Left lung (tissue), 10 donors: ENCODE data around the gene SNX11. TPM values are rescaled to one million over a fixed set of nuclear protein-coding genes. Genes with fewer than 3 reads are reported as not detected.

Experiments used
- ATAC-seq: fragments of 200-7000 bp; cut with Tn5 transposase; one replicate; pipeline ENCODE4 v1.9.1; 2020; ENCODE audit warnings: moderate library complexity
- DNase-seq, 4 donors: peaks; one replicate each; pipeline ENCODE4 v3.0.0-alpha.2; 2013 to 2020
- H3K27ac ChIP-seq, 2 donors: fragments of 200-600 bp; sonication (generic) in 1 of 2; one replicate each; pipeline versions ENCODE4 v1.5.0 to v1.8.0; 2020 to 2021
- H3K27me3 ChIP-seq, 2 donors: fragments of 200-600 bp; sonication (generic) in 1 of 2; one replicate each; pipeline versions ENCODE4 v1.5.0 to v1.8.0; 2020 to 2021
- H3K36me3 ChIP-seq, 2 donors: fragments of 200-600 bp; sonication (generic) in 1 of 2; one replicate each; pipeline versions ENCODE4 v1.5.0 to v1.8.0; 2020 to 2021
- H3K4me1 ChIP-seq, 2 donors: fragments of 200-600 bp; one replicate each; pipeline ENCODE4 v1.8.0; 2021
- H3K4me3 ChIP-seq, 2 donors: fragments of 200-600 bp; sonication (generic) in 1 of 2; one replicate each; pipeline versions ENCODE4 v1.5.0 to v1.8.0; 2020 to 2021; ENCODE audit warnings: mild to moderate bottlenecking in 1 of 2
- H3K9me3 ChIP-seq, 2 donors: fragments of 200-600 bp; sonication (generic) in 1 of 2; one replicate each; pipeline versions ENCODE4 v1.5.0 to v1.8.0; 2020 to 2021
- CTCF ChIP-seq, 2 donors: fragments of 200-600 bp; sonication (generic) in 1 of 2; IDR thresholded peaks; one replicate each; pipeline versions ENCODE4 v1.5.0 to v1.8.0; 2021; ENCODE audit warnings: antibody characterized with exemption in 2 of 2
- intact Hi-C, 2 donors: fragments of 100-400 bp; cut with DNase I; formaldehyde crosslinking; loops; one replicate each; pipeline versions ENCODE4 v1.11.2 to v1.14.2; 2022
- polyA plus RNA-seq, 6 donors: library from polyadenylated mRNA; unstranded; fragments of 120-200 nt; gene quantifications; one replicate each; pipeline ENCODE4 v1.2.1, GENCODE V29; 2013; ENCODE audit not compliant: insufficient read length in 6 of 6
- total RNA-seq, 2 donors: library from RNA; stranded (reverse); fragmentation: NEBNext Ultra II Directional; extraction: Animal tissue kit (Norgen Biotek cat#: 25700); gene quantifications; one replicate each; pipeline ENCODE4 v1.2.1, GENCODE V29; 2021
- donor health status: DM: no; HTN: yes; CAD: no.
- donor health status: DM: no; HTN: no; CAD: no.

Gene SNX11
- total and polyA plus RNA-seq, 8 donors, result 12.2 to 32.4 (median 13.5) TPM

GRCh38 chr17:48104440-48104839 is 3.1 kb upstream of the SNX11 start:
- no peak overlapping the region for H3K27ac ChIP-seq
- DNase-seq (no peak), ATAC-seq (no peak)
- no peak overlapping the region for H3K4me3 ChIP-seq
- no peaks in the 10 kb centered on the region for H3K36me3 ChIP-seq
- peaks cover 0 to 4% of the 10 kb centered on the region in 2 donors for H3K9me3 ChIP-seq
- TF ChIP-seq CTCF (IDR thresholded peaks at IDR 0.05), result no peak
- peaks cover 9 to 49% of the 10 kb centered on the region in 2 donors for H3K4me1 ChIP-seq
- intact Hi-C loops, result no loop called here
- H3K27me3 ChIP-seq, result no peaks in the 10 kb centered on the region

DNA sequence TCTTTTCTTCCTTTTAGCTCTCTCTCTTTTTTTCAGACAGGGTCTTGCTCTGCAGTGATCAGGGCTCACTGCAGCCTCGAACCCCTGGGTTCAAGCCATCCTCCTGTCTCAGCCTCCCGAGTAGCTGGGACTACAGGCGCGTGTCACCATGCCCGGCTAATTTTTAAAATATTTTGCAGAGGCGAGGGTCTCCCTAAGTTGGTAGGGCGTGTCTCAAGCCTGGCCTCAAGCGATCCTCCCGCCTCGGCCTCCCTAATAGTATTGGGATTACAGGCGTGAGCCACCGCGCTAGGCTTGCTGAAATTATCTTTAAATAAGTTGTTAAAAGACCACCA is 797 bp upstream of the SNX11 start:
- TF ChIP-seq CTCF (IDR thresholded peaks at IDR 0.05), result no peak
- H3K4me1 ChIP-seq, result peaks cover 9 to 54% of the 10 kb centered on the region in 2 donors
- ATAC-seq (no peak), DNase-seq (no peak)
- peaks cover 0 to 4% of the 10 kb centered on the region in 2 donors for H3K9me3 ChIP-seq
- peak overlapping the region; percentile 63 to 82 for H3K4me3 ChIP-seq
- peak overlapping the region; percentile 91 to 95 for H3K27ac ChIP-seq
- H3K36me3 ChIP-seq, result no peaks in the 10 kb centered on the region
- H3K27me3 ChIP-seq, result no peaks in the 10 kb centered on the region
- intact Hi-C loops, result no loop called here

- Histone ChIP-seq H3K27ac (peak overlapping the region in 1 of 2 donors; percentile 33), H3K9me3 (no peaks in the 10 kb centered on the region), H3K4me1 (peaks cover 9 to 71% of the 10 kb centered on the region in 2 donors), H3K36me3 (peaks cover 0 to 28% of the 10 kb centered on the region in 2 donors), H3K27me3 (no peaks in the 10 kb centered on the region), H3K4me3 (no peak overlapping the region)
- no peak for DNase-seq
- intact Hi-C loops, result no loop called here
- TF ChIP-seq CTCF (IDR thresholded peaks at IDR 0.05), result no peak
- no peak for ATAC-seq
Observed at GRCh38 chr17:48110761-48111160, 3.2 kb downstream of the SNX11 start.

DNA sequence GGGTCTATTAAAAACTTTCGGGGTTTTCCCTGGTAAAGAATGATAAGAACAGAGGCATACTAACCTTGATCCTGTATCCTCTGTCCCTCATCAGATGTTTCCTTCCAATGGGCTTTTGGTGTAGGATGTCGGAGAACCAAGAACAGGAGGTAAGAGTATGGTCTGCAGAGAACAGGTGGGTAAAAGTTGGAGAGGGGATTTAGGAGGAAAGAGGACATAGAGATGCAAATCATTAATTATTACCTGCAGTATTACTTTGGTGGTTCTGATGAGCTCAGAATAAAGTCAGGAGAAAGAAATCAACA is 4.3 kb downstream of the SNX11 start:
- H3K27ac ChIP-seq, result peak overlapping the region in 1 of 2 donors; percentile 92
- no peak for ATAC-seq
- H3K36me3 ChIP-seq, result peaks cover 0 to 39% of the 10 kb centered on the region in 2 donors
- H3K27me3 ChIP-seq, result no peaks in the 10 kb centered on the region
- H3K4me1 ChIP-seq, result peaks cover 6 to 62% of the 10 kb centered on the region in 2 donors
- no peaks in the 10 kb centered on the region for H3K9me3 ChIP-seq
- H3K4me3 ChIP-seq, result no peak overlapping the region
- no peak for TF ChIP-seq CTCF (IDR thresholded peaks at IDR 0.05)
- DNase-seq, result no peak
- intact Hi-C loops, result no loop called here

DNA sequence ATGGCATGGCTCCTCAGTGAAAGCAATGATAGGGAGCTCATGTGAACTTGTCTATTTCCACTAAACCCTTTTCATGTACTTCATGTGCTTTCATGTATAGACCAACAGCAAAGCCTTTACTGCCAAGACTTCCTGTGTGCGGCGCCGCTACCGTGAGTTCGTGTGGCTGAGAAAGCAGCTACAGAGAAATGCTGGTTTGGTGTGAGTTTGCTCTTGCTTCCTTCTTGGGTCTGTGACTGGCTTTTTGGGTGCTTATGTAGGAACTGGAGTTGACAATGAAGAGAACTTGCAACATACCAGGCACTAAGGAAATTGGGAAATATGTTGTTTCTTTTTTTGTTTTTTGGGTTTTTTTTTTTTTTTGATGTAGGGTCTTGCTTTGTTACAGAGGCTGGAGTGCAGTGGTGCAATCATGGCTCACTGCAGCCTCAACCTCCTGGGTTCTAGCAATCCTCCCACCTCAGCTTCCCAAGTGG is 5.7 kb downstream of the SNX11 start:
- intact Hi-C loops, result no loop called here
- H3K4me1 ChIP-seq, result peaks cover 5 to 59% of the 10 kb centered on the region in 2 donors
- no peaks in the 10 kb centered on the region for H3K9me3 ChIP-seq
- H3K36me3 ChIP-seq, result peaks cover 0 to 52% of the 10 kb centered on the region in 2 donors
- no peak overlapping the region for H3K4me3 ChIP-seq
- ATAC-seq (peak; percentile 58), DNase-seq (no peak)
- H3K27ac ChIP-seq, result peak overlapping the region; percentile 50 to 92
- no peak for TF ChIP-seq CTCF (IDR thresholded peaks at IDR 0.05)
- H3K27me3 ChIP-seq, result no peaks in the 10 kb centered on the region
